NOMO-1 treated with dmso at 0.1 percent for 144 hours (cell line): ENCODE measurements around the gene DCST2.
"Not testable (repeated sequence)": the region's sequence is repeated elsewhere in the genome, so short reads cannot be mapped to it uniquely, and the experiment has no call there.

Experiments
- DNase-seq: peaks from one replicate; lab custom pipeline; 2025; ENCODE audit not compliant: unreplicated experiment; lab: John Stamatoyannopoulos, UW

The DCST2 gene

GRCh38 chr1:154999571-155000410 lies 33.8 kb downstream of the DCST2 start:
- no peak for DNase-seq

- peak; percentile 57 for DNase-seq
Observed at GRCh38 chr1:154998818-154999570, 34.6 kb downstream of the DCST2 start.

GRCh38 chr1:154998201-154998780 lies 35.3 kb downstream of the DCST2 start:
- DNase-seq = no peak

- no peak for DNase-seq
Observed at GRCh38 chr1:154996966-154997701, 36.4 kb downstream of the DCST2 start.

GRCh38 chr1:154995301-154995983 lies 38.1 kb downstream of the DCST2 start:
- DNase-seq = not testable (repeated sequence)

GRCh38 chr1:154994591-154994990 lies 39.0 kb downstream of the DCST2 start:
- DNase-seq = no peak

GRCh38 chr1:154994269-154994587 lies 39.4 kb downstream of the DCST2 start:
- DNase-seq = no peak

GRCh38 chr1:154993572-154994268 lies 39.9 kb downstream of the DCST2 start, which contains the start of gene LENEP:
Gene LENEP (plus strand): TSS chr1:154993586. CDS start chr1:154993608, 22 bp downstream.
- no peak for DNase-seq

- DNase-seq = no peak
Observed at GRCh38 chr1:154992721-154993571, 40.6 kb downstream of the DCST2 start.

- no peak for DNase-seq
Observed at GRCh38 chr1:154990276-154990675, 43.3 kb downstream of the DCST2 start.

- no peak for DNase-seq
Observed at GRCh38 chr1:154989195-154989860, 44.3 kb downstream of the DCST2 start.

- DNase-seq = no peak
Observed at GRCh38 chr1:154988058-154988954, 45.3 kb downstream of the DCST2 start.

- DNase-seq = no peak
Observed at GRCh38 chr1:154987326-154987725, 46.3 kb downstream of the DCST2 start.

GRCh38 chr1:154986736-154987135 lies 46.8 kb downstream of the DCST2 start:
- DNase-seq = not testable (repeated sequence)

- no peak for DNase-seq
Observed at GRCh38 chr1:154983776-154984466, 49.7 kb downstream of the DCST2 start.

GRCh38 chr1:154982897-154983648 lies 50.5 kb downstream of the DCST2 start, which contains the start of gene FLAD1:
Gene FLAD1 (plus strand): TSS chr1:154983344. CDS start chr1:154983695, 351 bp downstream.
- peak; percentile 99 for DNase-seq
